Esophagus squamous epithelium (tissue), 4 donors: ENCODE measurements around the gene FSTL4.

Source experiments
- POLR2A ChIP-seq, 4 donors: fragments of 450-650 bp; IDR thresholded peaks; one replicate each; pipeline ENCODE4 v1.6.1; 2017; ENCODE audit warnings: antibody characterized with exemption in 4 of 4, mild to moderate bottlenecking in 4 of 4, moderate library complexity in 3 of 4
- TF ChIP-seq, protein P1 (sequence below), 6 experiments: fragments of 450-650 bp in 4 of 6; fragments of 200-600 bp in 2 of 6; sonication (generic) in 2 of 6; IDR thresholded peaks; one replicate each; pipeline ENCODE4 v1.5.1; 2016 to 2019; ENCODE audit warnings: antibody characterized with exemption in 6 of 6, mild to moderate bottlenecking in 4 of 6, moderate library complexity in 4 of 6

DNA sequence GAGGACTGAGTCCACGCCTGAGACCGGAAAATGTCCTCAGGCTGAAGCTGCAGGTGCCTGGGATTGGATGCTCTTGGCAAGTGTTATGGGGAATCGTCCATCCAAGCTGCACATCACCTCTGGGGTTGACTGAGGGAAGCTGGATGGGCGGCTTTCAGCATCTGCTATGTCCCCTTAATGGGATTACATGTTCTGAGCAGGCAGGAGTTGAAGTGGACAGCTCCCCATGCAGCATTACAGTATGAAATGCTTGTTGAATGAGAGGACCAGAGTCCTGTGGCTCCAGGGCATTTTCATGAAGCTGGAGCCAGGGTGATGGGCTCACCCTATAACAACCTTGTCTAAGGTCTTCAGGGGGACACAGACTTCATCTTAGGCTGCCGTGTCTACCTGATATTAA is 289.6 kb downstream of the FSTL4 start:
- TF ChIP-seq, protein P1, sequence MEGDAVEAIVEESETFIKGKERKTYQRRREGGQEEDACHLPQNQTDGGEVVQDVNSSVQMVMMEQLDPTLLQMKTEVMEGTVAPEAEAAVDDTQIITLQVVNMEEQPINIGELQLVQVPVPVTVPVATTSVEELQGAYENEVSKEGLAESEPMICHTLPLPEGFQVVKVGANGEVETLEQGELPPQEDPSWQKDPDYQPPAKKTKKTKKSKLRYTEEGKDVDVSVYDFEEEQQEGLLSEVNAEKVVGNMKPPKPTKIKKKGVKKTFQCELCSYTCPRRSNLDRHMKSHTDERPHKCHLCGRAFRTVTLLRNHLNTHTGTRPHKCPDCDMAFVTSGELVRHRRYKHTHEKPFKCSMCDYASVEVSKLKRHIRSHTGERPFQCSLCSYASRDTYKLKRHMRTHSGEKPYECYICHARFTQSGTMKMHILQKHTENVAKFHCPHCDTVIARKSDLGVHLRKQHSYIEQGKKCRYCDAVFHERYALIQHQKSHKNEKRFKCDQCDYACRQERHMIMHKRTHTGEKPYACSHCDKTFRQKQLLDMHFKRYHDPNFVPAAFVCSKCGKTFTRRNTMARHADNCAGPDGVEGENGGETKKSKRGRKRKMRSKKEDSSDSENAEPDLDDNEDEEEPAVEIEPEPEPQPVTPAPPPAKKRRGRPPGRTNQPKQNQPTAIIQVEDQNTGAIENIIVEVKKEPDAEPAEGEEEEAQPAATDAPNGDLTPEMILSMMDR (IDR thresholded peaks at IDR 0.05): no peak
- TF ChIP-seq POLR2A (IDR thresholded peaks at IDR 0.05): no peak
